DND-41 (cell line): Measurements from ENCODE around the gene CDK17.

Experiments used
- ATAC-seq: fragments of 200-7000 bp; cut with Tn5 transposase; 3 replicates; pipeline ENCODE4 v1.9.1; 2021; ENCODE audit warnings: low read depth; ENCODE audit not compliant: insufficient read depth
- DNase-seq: peaks from one replicate; pipeline ENCODE4 v3.0.0-alpha.2; 2020
- H2AFZ ChIP-seq: 2 replicates; pipeline ENCODE4 v1.6.0; 2012; ENCODE audit warnings: low read depth, low read length
- H3K27ac ChIP-seq: 2 replicates; pipeline ENCODE4 v1.5.1; 2012; ENCODE audit warnings: low read length, inconsistent platforms
- H3K27me3 ChIP-seq: fragments of 200-600 bp; sonication (generic); 2 replicates; pipeline ENCODE4 v1.6.0; 2012; ENCODE audit warnings: low read length, mild to moderate bottlenecking, inconsistent platforms; ENCODE audit not compliant: insufficient read depth, poor library complexity
- H3K36me3 ChIP-seq: 2 replicates; pipeline ENCODE4 v1.5.1; 2012; ENCODE audit warnings: low read length, inconsistent platforms; ENCODE audit not compliant: insufficient read depth
- H3K4me1 ChIP-seq: 2 replicates; pipeline ENCODE4 v1.5.1; 2012; ENCODE audit warnings: mild to moderate bottlenecking, low read length; ENCODE audit not compliant: insufficient read depth
- H3K4me2 ChIP-seq: 2 replicates; pipeline ENCODE4 v1.6.0; 2012; ENCODE audit warnings: mild to moderate bottlenecking, moderate library complexity, low read length, inconsistent platforms; ENCODE audit not compliant: insufficient read depth
- H3K4me3 ChIP-seq, 2 experiments: fragments of 200-600 bp in 1 of 2; shearing (Covaris generic) in 1 of 2; 2 replicates each; pipeline ENCODE4 v1.5.1; 2012 to 2016; ENCODE audit warnings: inconsistent platforms in 2 of 2, low read length in 2 of 2, mild to moderate bottlenecking in 2 of 2, low read depth in 1 of 2, moderate library complexity in 1 of 2
- H3K79me2 ChIP-seq: 2 replicates; pipeline ENCODE4 v1.6.0; 2012; ENCODE audit warnings: low read length, inconsistent platforms; ENCODE audit not compliant: insufficient read depth
- H3K9ac ChIP-seq: 2 replicates; pipeline ENCODE4 v1.6.0; 2012; ENCODE audit warnings: low read depth, mild to moderate bottlenecking, inconsistent platforms, low read length, moderate library complexity
- H3K9me3 ChIP-seq: 2 replicates; pipeline ENCODE4 v1.5.1; 2012; ENCODE audit warnings: low read length, moderate library complexity, mild to moderate bottlenecking, inconsistent platforms; ENCODE audit not compliant: insufficient read depth, severe bottlenecking
- H4K20me1 ChIP-seq: 2 replicates; pipeline ENCODE4 v1.6.0; 2012; ENCODE audit warnings: low read length; ENCODE audit not compliant: insufficient read depth
- CTCF ChIP-seq: IDR thresholded peaks from 2 replicates; pipeline ENCODE4 v1.5.1; 2012; ENCODE audit warnings: borderline replicate concordance, low read length, moderate library complexity, mild to moderate bottlenecking; ENCODE audit not compliant: poor library complexity, severe bottlenecking; ENCODE audit errors: extremely low read depth
- EZH2 ChIP-seq: IDR thresholded peaks from 3 replicates; pipeline ENCODE4 v1.6.1; 2012; ENCODE audit warnings: borderline replicate concordance, low read depth, mild to moderate bottlenecking, moderate library complexity, low read length, inconsistent platforms; ENCODE audit not compliant: severe bottlenecking

CDK17 gene

GRCh38 chr12:96293093-96293492 is 107.1 kb downstream of the CDK17 start:
- Histone ChIP-seq H3K9ac (no peak overlapping the region), H2AFZ (no peak overlapping the region), H3K36me3 (peaks cover 87% of the 10 kb centered on the region), H4K20me1 (no peaks in the 10 kb centered on the region), H3K27ac (no peak overlapping the region), H3K4me3 (no peak overlapping the region), H3K9me3 (no peaks in the 10 kb centered on the region), H3K4me1 (peaks cover 10% of the 10 kb centered on the region), H3K79me2 (no peaks in the 10 kb centered on the region), H3K4me2 (no peak overlapping the region), H3K27me3 (no peaks in the 10 kb centered on the region)
- ATAC-seq (no peak), DNase-seq (no peak)
- TF ChIP-seq EZH2 (no peak), CTCF (no peak)

DNA sequence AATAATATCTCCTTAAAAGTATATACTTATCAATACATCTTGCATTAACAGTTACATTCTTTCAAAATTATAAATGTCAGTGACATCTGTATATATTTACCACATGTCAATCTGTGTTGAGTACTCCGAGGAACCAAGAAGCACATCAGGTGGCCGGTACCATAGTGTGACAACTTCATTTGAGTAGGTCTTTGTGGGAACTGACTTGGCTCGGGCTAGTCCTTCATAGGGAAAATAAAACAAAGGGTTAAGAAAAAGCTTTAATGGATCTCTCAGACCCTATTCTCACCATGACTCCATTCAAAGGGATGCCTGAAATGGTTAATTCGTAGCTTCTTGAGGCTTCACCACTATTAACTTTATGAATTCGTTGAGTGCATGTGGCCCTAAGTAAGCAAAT is 111.2 kb downstream of the CDK17 start:
- TF ChIP-seq EZH2 (no peak), CTCF (no peak)
- no peak overlapping the region for H2AFZ ChIP-seq
- H3K4me3 ChIP-seq = no peak overlapping the region
- peaks cover 96% of the 10 kb centered on the region for H3K36me3 ChIP-seq
- H3K4me1 ChIP-seq = no peaks in the 10 kb centered on the region
- no peak overlapping the region for H3K9ac ChIP-seq
- H3K9me3 ChIP-seq = no peaks in the 10 kb centered on the region
- no peak overlapping the region for H3K4me2 ChIP-seq
- H3K27me3 ChIP-seq = no peaks in the 10 kb centered on the region
- DNase-seq = no peak
- no peaks in the 10 kb centered on the region for H3K79me2 ChIP-seq
- no peaks in the 10 kb centered on the region for H4K20me1 ChIP-seq
- H3K27ac ChIP-seq = no peak overlapping the region
- no peak for ATAC-seq

DNA sequence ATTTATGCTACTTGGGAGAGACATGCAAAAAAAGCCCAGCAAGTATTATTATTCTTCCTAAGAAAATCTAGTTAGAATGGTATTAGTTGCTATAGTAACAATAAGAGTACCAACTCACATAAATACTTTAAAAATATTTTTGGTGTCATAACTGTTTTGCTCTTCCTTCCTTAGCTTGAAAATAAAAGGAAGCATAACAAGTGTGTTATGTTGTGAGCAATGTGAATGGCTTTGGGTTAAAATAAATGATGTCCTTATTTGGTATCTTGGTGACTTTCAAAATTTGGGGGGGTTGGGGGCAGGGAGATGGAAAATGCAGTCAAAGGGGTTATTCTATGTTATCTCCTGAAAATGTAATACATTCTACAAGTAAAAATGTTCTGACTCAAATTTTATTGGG is 115.1 kb downstream of the CDK17 start:
- Histone ChIP-seq H3K9ac (no peak overlapping the region), H3K9me3 (no peaks in the 10 kb centered on the region), H3K27ac (no peak overlapping the region), H3K27me3 (no peaks in the 10 kb centered on the region), H3K36me3 (peaks cover 98% of the 10 kb centered on the region), H2AFZ (no peak overlapping the region), H4K20me1 (no peaks in the 10 kb centered on the region), H3K4me2 (no peak overlapping the region), H3K4me3 (no peak overlapping the region), H3K4me1 (no peaks in the 10 kb centered on the region), H3K79me2 (no peaks in the 10 kb centered on the region)
- ATAC-seq = no peak
- TF ChIP-seq EZH2 (no peak), CTCF (no peak)
- DNase-seq = no peak

GRCh38 chr12:96274331-96274730 is 125.9 kb downstream of the CDK17 start:
- H3K4me3 ChIP-seq = no peak overlapping the region
- ATAC-seq (no peak), DNase-seq (no peak)
- no peak for TF ChIP-seq EZH2
- no peak for TF ChIP-seq CTCF
- H3K9ac ChIP-seq = no peak overlapping the region
- H3K4me2 ChIP-seq = no peak overlapping the region
- no peaks in the 10 kb centered on the region for H3K4me1 ChIP-seq
- H3K9me3 ChIP-seq = no peaks in the 10 kb centered on the region
- no peaks in the 10 kb centered on the region for H4K20me1 ChIP-seq
- H3K36me3 ChIP-seq = peaks cover 69% of the 10 kb centered on the region
- H2AFZ ChIP-seq = no peak overlapping the region
- no peak overlapping the region for H3K27ac ChIP-seq
- H3K27me3 ChIP-seq = no peaks in the 10 kb centered on the region
- H3K79me2 ChIP-seq = no peaks in the 10 kb centered on the region
